OCI-LY7 (cell line): ENCODE results near the gene S1PR1. TPM values are rescaled to one million over a fixed set of nuclear protein-coding genes. Genes with fewer than 3 reads are reported as not detected.

ENCODE experiments used
- BruUV-seq: library from RNA; stranded (reverse); fragments of 400-500 nt; replicated peaks from 2 replicates; lab custom pipeline; 2021; lab: Mats Ljungman, UMichigan
- CTCF ChIA-PET: fragments of 300-600 bp; sonication (Branson Sonifier 250); formaldehyde crosslinking; loops from one replicate; lab custom pipeline; 2022; ENCODE audit warnings: antibody characterized with exemption; ENCODE audit not compliant: unreplicated experiment; lab: Charles Lee
- POLR2A ChIA-PET: fragments of 300-600 bp; sonication (Branson Sonifier 250); formaldehyde crosslinking; loops from one replicate; lab custom pipeline; 2022; ENCODE audit warnings: antibody characterized with exemption; lab: Charles Lee
- DNase-seq: peaks from one replicate; pipeline ENCODE4 v3.0.0-alpha.2; 2015; ENCODE audit warnings: low spot score
- H2AFZ ChIP-seq: fragments of 200-600 bp; sonication (generic), shearing (Covaris generic); 2 replicates; pipeline ENCODE4 v1.6.1; 2014; ENCODE audit warnings: mild to moderate bottlenecking, antibody characterized with exemption, low read length, moderate library complexity
- H3K27ac ChIP-seq: fragments of 200-600 bp; sonication (generic); 2 replicates; pipeline ENCODE4 v1.5.1; 2014; ENCODE audit warnings: mixed run types, low read depth, mild to moderate bottlenecking, moderate library complexity, low read length, inconsistent platforms; ENCODE audit not compliant: poor library complexity, severe bottlenecking
- H3K36me3 ChIP-seq: fragments of 200-600 bp; sonication (generic); 2 replicates; pipeline ENCODE4 v1.6.1; 2014; ENCODE audit warnings: mild to moderate bottlenecking, antibody characterized with exemption, low read length, moderate library complexity, mixed read lengths; ENCODE audit not compliant: insufficient read depth
- H3K4me1 ChIP-seq: fragments of 200-600 bp; sonication (generic); 2 replicates; pipeline ENCODE4 v1.5.1; 2014; ENCODE audit warnings: mild to moderate bottlenecking, low read length; ENCODE audit not compliant: insufficient read depth, poor library complexity, severe bottlenecking
- H3K4me2 ChIP-seq: fragments of 200-600 bp; sonication (generic); 2 replicates; pipeline ENCODE4 v1.6.1; 2014; ENCODE audit warnings: mild to moderate bottlenecking, low read length
- H3K4me3 ChIP-seq: fragments of 200-600 bp; sonication (generic); 2 replicates; pipeline ENCODE4 v1.5.1; 2014; ENCODE audit warnings: mild to moderate bottlenecking, low read depth, low read length; ENCODE audit not compliant: poor library complexity, severe bottlenecking
- H3K79me2 ChIP-seq: fragments of 200-600 bp; sonication (generic); 2 replicates; pipeline ENCODE4 v1.6.1; 2016; ENCODE audit warnings: low read depth, mild to moderate bottlenecking, low read length, moderate library complexity, mixed read lengths; ENCODE audit not compliant: insufficient read depth
- H3K9me2 ChIP-seq: fragments of 200-600 bp; sonication (generic); 2 replicates; pipeline ENCODE4 v1.6.1; 2016; ENCODE audit warnings: mild to moderate bottlenecking, low read length, mixed read lengths; ENCODE audit not compliant: insufficient read depth
- H3K9me3 ChIP-seq: fragments of 200-600 bp; sonication (generic); 2 replicates; pipeline ENCODE4 v1.6.1; 2014; ENCODE audit warnings: mild to moderate bottlenecking, mixed run types, low read length, mixed read lengths
- H4K20me1 ChIP-seq: fragments of 200-600 bp; sonication (generic); 2 replicates; pipeline ENCODE4 v1.6.1; 2014; ENCODE audit warnings: mild to moderate bottlenecking, antibody characterized with exemption, low read length, moderate library complexity, mixed read lengths; ENCODE audit not compliant: insufficient read depth
- CTCF ChIP-seq: fragments of 200-600 bp; sonication (generic); conservative IDR thresholded peaks from 2 replicates; pipeline ENCODE4 v1.5.1; 2014; ENCODE audit warnings: mild to moderate bottlenecking, antibody characterized with exemption, low read length, moderate library complexity, mixed read lengths
- EZH2phosphoT487 ChIP-seq: fragments of 200-600 bp; sonication (generic); IDR thresholded peaks from 2 replicates; pipeline ENCODE4 v1.6.1; 2018; ENCODE audit warnings: low read depth, borderline replicate concordance, mild to moderate bottlenecking, mixed run types, antibody characterized with exemption, low read length, moderate library complexity, mixed read lengths
- intact Hi-C: fragments of 100-400 bp; cut with micrococcal nuclease; formaldehyde crosslinking; loops from one replicate; pipeline ENCODE4 v1.10.0; 2022; ENCODE audit not compliant: unreplicated experiment
- total RNA-seq, 2 experiments: library from RNA; depleted of rRNA in 1 of 2; stranded (reverse); fragments of >200 nt in 1 of 2; shearing (Covaris generic) in 1 of 2; gene quantifications; 2 replicates each; pipeline ENCODE4 v1.2.3, GENCODE V29; 2014 to 2022

S1PR1 gene
- total RNA-seq, 2 experiments from 2014 or later: 0.41 TPM; not detected in 1

- intact Hi-C loops: no loop called here
- H2AFZ ChIP-seq: no peak overlapping the region
- ChIA-PET CTCF (no interaction called here), POLR2A (interaction anchor here (0.5 to 0.8 kb wide), 3 partner anchors 9 to 67 kb away, joined by 3 to 6 read pairs (median 4); no protein-coding TSS in a partner anchor)
- no peak overlapping the region for H3K4me3 ChIP-seq
- TF ChIP-seq EZH2phosphoT487 (no peak), CTCF (no peak)
- no peak overlapping the region for H3K4me2 ChIP-seq
- no peaks in the 10 kb centered on the region for H3K79me2 ChIP-seq
- H3K9me3 ChIP-seq: no peaks in the 10 kb centered on the region
- peaks cover 7% of the 10 kb centered on the region for H3K4me1 ChIP-seq
- no peak for DNase-seq
- H3K36me3 ChIP-seq: no peaks in the 10 kb centered on the region
- no peak overlapping the region for H3K27ac ChIP-seq
- BruUV-seq: no TSS peak
- no peaks in the 10 kb centered on the region for H3K9me2 ChIP-seq
- no peaks in the 10 kb centered on the region for H4K20me1 ChIP-seq
These were observed 23.9 kb downstream of the S1PR1 start for GRCh38 chr1:101260556-101261350.

GRCh38 chr1:101261623-101262022, 24.8 kb downstream of the S1PR1 start:
- Histone ChIP-seq H3K36me3 (no peaks in the 10 kb centered on the region), H3K4me3 (no peak overlapping the region), H4K20me1 (no peaks in the 10 kb centered on the region), H3K9me2 (no peaks in the 10 kb centered on the region), H3K4me1 (peaks cover 7% of the 10 kb centered on the region), H3K79me2 (no peaks in the 10 kb centered on the region), H2AFZ (no peak overlapping the region), H3K27ac (no peak overlapping the region), H3K9me3 (no peaks in the 10 kb centered on the region), H3K4me2 (no peak overlapping the region)
- BruUV-seq: no TSS peak
- POLR2A ChIA-PET: interaction anchor here (0.5 kb wide), 1 partner anchor 66 kb away, joined by 3 read pairs; no protein-coding TSS in a partner anchor
- intact Hi-C loops: no loop called here
- CTCF ChIA-PET: no interaction called here
- TF ChIP-seq EZH2phosphoT487: no peak
- no peak for TF ChIP-seq CTCF
- no peak for DNase-seq

- BruUV-seq: no TSS peak
- no peaks in the 10 kb centered on the region for H3K9me3 ChIP-seq
- H3K27ac ChIP-seq: no peak overlapping the region
- H3K4me3 ChIP-seq: no peak overlapping the region
- ChIA-PET POLR2A (no interaction called here), CTCF (no interaction called here)
- H2AFZ ChIP-seq: no peak overlapping the region
- H3K4me1 ChIP-seq: peaks cover 7% of the 10 kb centered on the region
- H3K9me2 ChIP-seq: no peaks in the 10 kb centered on the region
- TF ChIP-seq CTCF (no peak), EZH2phosphoT487 (no peak)
- H3K36me3 ChIP-seq: no peaks in the 10 kb centered on the region
- H3K79me2 ChIP-seq: no peaks in the 10 kb centered on the region
- no peak overlapping the region for H3K4me2 ChIP-seq
- intact Hi-C loops: no loop called here
- no peaks in the 10 kb centered on the region for H4K20me1 ChIP-seq
- no peak for DNase-seq
These were observed 25.2 kb downstream of the S1PR1 start for GRCh38 chr1:101262060-101262459.
